ENCODE measurements around the gene SANBR.
"Not testable (repeated sequence)": the region's sequence is repeated elsewhere in the genome, so short reads cannot be mapped to it uniquely, and the experiment has no call there.

SANBR gene

GRCh38 chr2:61065714-61066709 is at the start of gene SANBR:
SANBR (plus strand) TSS chr2:61065871; CDS start chr2:61070351, 4,480 bp downstream.
- peak; percentile 60 to 67 for DNase-seq (ENCODE audit: low read depth in 2 of 2)

- DNase-seq (ENCODE audit: low read depth in 2 of 2) = no peak
These were observed 49.7 kb upstream of the SANBR start for GRCh38 chr2:61015976-61016375.

DNA sequence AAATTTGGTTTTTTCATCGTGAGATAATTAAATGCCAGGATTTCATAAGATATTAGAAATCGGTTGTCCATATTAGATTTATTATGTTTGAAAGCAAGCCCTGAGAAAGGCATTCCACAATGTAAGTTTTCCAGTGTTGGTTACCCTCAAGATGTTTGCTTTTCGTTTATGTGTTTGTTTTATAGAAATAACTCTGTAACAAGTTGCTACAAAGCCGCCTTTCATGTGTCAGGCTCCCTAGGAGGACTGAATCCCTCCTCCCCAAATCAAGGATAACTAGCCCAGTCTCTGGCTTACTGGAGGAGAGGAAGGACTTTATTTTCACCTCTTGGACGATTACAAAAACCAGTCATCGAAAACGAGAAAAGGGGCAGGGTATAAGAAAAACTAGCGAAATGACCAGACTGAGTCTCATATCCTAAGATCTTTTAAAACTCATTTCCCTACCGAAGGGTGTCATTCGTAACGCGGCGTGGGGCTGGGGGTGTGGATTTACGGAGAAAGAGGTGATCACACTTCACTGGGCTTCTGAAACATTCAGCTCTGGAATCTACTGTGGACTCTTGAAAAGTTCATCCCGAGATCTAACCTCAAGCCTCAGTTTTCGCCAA is 49.2 kb upstream of the SANBR start:
- DNase-seq (ENCODE audit: low read depth in 2 of 2) = no peak

- peak; percentile 20 to 29 for DNase-seq (ENCODE audit: low read depth in 2 of 2)
These were observed 48.6 kb upstream of the SANBR start for GRCh38 chr2:61017003-61017555.

GRCh38 chr2:61017556-61018317 is 47.9 kb upstream of the SANBR start, which contains the start of the genes PEX13 and PUS10:
PEX13 (plus strand) TSS chr2:61017720; CDS start chr2:61017760, 40 bp downstream.
PUS10 (minus strand) TSS chr2:61018255; CDS start chr2:61011890, 6,365 bp downstream.
- peak in 1 of 2 donors; percentile 39 for DNase-seq (ENCODE audit: low read depth in 2 of 2)

GRCh38 chr2:61018318-61018755 is 47.3 kb upstream of the SANBR start:
- no peak for DNase-seq (ENCODE audit: low read depth in 2 of 2)

- DNase-seq (ENCODE audit: low read depth in 2 of 2) = no peak
These were observed 46.9 kb upstream of the SANBR start for GRCh38 chr2:61018798-61019197.

DNA sequence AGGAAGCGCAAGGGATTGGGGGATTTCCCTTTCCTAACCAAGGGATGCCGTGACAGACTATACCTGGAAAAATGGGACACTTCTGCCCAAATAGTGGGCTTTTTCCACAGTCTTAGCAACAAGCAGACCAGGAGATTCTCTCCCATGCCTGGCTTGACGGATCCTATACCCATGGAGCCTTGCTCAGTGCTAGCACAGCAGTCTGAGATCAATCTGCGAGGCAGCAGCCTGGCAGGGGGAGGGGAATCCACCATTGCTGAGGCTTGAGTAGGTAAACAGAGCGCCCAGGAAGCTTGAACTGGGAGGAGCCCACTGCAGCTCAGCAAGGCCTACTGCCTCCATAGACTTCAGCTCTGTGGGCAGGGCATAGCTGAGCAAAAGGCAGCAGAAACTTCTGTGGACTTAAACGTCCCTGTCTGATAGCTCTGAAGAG is 44.4 kb upstream of the SANBR start:
- DNase-seq (ENCODE audit: low read depth in 2 of 2) = no peak

DNA sequence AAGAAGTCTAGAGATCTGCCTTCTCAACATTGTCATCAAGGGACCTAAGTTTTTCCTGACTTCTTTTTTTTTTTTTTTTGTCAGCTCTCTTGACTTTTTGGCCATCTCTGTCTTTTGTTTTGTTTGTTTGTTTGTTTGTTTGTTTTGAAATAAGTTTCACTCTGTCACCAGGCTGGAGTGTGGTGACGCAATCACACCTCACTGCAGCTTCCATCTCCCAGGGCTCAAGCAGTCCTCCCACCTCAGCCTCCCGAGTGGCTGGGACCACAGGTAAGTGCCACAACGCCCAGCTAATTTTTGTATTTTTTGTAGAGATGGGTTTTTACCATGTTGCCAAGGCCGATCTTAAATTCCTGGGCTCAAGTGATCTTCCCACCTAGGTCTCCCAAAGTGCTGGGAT is 42.0 kb upstream of the SANBR start:
- DNase-seq (ENCODE audit: low read depth in 2 of 2) = no peak

- no peak for DNase-seq (ENCODE audit: low read depth in 2 of 2)
These were observed 36.1 kb upstream of the SANBR start for GRCh38 chr2:61029533-61029932.

- not testable (repeated sequence) for DNase-seq (ENCODE audit: low read depth in 2 of 2)
These were observed 31.1 kb upstream of the SANBR start for GRCh38 chr2:61034592-61034991.

DNA sequence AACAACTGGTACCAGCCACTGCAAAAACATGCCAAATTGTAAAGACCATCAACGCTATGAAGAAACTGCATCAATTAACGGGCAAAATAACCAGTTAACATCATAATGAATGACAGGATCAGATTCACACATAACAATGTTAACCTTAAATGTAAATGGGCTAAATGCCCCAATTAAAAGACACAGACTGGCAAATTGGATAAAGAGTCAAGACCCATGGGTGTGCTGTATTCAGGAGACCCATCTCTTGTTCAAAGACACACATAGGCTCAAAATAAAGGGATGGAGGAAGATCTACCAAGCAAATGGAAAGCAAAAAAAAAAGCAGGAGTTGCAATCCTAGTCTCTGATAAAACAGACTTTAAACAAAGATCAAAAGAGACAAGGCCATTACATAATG is 29.0 kb upstream of the SANBR start:
- DNase-seq (ENCODE audit: low read depth in 2 of 2) = not testable (repeated sequence)

DNA sequence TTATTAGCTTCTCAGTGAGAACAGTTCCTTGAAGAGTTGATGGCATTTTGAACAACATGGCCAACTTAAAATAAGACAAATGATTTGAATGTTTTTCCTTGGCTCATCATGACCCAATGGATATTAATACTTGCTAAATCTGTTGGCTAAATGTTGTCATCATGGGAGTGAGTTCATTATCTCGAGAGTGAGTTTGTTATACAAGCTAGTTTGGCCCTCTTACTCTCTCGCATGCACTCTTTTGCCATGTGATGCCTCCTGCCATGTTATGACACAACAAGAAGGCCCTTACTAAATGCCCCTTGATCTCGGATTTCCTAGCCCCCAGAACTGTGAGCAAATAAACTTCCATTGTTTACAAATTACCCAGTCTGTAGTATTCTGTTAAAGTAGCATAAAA is 22.9 kb upstream of the SANBR start:
- no peak for DNase-seq (ENCODE audit: low read depth in 2 of 2)

- no peak for DNase-seq (ENCODE audit: low read depth in 2 of 2)
These were observed 21.0 kb upstream of the SANBR start for GRCh38 chr2:61044636-61045035.

- no peak for DNase-seq (ENCODE audit: low read depth in 2 of 2)
These were observed 20.4 kb upstream of the SANBR start for GRCh38 chr2:61045226-61045625.

- DNase-seq (ENCODE audit: low read depth in 2 of 2) = no peak
These were observed 19.7 kb upstream of the SANBR start for GRCh38 chr2:61045999-61046398.

GRCh38 chr2:61055557-61055956 is 10.1 kb upstream of the SANBR start:
- no peak for DNase-seq (ENCODE audit: low read depth in 2 of 2)

DNA sequence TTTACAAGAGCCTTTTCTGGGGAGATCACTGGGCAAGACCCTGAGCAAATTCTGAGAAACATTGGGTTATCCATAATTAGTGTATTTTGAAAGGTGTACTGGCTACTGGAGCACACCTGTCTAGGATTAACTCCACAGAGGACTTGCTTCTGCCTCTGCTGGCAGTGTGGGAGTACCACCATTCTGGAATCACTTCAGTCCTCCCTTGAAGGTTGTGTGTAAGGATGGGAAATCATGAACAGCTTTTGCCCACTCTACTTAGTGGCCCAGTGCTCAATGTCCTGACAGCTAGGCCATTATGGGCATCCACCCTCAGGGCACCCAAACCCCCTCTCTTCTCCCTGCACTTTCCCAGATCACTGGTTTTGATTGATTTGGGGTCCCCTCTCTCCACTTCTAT is 8.1 kb upstream of the SANBR start:
- no peak for DNase-seq (ENCODE audit: low read depth in 2 of 2)

DNA sequence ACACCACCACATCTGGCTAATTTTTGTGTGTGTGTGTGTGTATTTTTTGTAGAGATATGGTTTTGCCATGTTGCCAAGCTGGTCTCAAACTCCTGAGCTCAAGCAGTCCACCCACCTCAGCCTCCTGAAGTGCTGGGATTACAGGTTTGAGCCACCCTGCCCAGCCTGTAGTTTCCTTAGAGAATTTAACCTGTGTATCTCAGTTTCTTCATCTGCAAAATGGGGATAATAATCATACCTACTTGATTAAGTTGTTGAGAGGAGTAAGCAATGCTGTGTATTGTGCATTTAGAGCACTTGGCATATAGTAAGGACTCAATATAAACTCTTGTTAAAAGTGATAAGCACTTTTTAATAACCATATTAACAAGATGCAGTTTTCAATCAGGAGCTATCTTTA is 6.3 kb upstream of the SANBR start:
- DNase-seq (ENCODE audit: low read depth in 2 of 2) = no peak

GRCh38 chr2:61074100-61074499 is 8.4 kb downstream of the SANBR start:
- no peak for DNase-seq (ENCODE audit: low read depth in 2 of 2)

GRCh38 chr2:61085883-61086282 is 20.2 kb downstream of the SANBR start:
- DNase-seq (ENCODE audit: low read depth in 2 of 2) = no peak

DNA sequence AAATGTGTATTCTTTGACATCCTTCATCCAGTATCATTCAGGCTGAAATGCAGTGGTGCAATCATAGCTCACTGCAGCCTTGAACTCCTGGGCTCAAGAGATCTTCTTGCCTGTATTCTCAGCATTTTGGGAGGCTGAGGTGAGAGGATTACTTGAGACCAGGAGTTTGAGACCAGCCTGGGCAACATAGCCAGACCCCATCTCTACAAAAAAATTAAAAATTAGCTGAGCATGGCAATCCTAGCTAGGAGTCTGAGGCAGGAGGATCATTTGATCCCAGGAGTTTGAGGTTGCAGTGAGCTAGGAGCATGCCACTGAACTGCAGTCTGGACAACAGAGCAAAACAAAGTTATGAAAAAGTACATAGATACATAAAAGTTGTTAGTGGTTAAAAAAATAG is 24.1 kb downstream of the SANBR start:
- DNase-seq (ENCODE audit: low read depth in 2 of 2) = no peak

Data from stimulated activated CD8-positive, alpha-beta memory T cell treated with anti-CD3 and anti-CD28 coated beads, Interleukin-7, amount 100 ng/mL, for 1 hour (primary cell).